ENCODE data around the gene PRH1.

PRH1 gene

DNA sequence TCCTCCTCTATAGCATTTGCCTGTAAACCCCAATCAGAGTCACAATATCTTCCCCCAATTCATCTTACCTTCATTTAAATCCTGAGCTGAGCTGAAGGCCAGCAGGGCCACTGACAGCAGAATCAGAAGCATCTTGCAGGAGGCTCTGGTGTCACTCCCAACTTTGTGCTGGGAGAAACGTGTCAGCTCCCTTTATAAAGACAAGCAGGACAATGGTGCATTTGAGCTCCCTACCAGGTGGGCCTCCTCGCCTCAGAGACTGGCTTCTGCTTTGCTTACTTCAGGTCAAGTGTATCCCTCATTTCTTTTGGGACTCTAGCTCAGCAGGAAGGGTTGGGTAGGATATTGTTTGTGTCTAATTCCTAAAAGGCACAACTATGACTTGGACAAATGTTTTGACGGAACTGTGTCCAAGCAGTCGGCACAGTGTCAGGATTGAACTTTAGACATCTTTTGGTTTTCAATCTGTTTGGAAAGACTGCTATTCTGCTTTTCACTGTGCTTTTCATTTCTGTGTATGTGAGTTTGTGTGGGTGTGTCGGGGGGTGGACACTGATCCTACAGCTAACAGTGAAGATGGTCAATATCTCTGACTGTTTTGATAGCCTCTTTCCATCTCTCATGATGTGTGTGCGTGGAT, at the start of gene PRH1:
Gene PRH1, minus strand, starts transcription at position 170 of the 640 bp plus-strand sequence. Its CDS starts 38 bp downstream, at position 132.
- DNase-seq (ENCODE audit: low read depth in 3 of 3, low spot score in 1 of 3) = no peak

DNA sequence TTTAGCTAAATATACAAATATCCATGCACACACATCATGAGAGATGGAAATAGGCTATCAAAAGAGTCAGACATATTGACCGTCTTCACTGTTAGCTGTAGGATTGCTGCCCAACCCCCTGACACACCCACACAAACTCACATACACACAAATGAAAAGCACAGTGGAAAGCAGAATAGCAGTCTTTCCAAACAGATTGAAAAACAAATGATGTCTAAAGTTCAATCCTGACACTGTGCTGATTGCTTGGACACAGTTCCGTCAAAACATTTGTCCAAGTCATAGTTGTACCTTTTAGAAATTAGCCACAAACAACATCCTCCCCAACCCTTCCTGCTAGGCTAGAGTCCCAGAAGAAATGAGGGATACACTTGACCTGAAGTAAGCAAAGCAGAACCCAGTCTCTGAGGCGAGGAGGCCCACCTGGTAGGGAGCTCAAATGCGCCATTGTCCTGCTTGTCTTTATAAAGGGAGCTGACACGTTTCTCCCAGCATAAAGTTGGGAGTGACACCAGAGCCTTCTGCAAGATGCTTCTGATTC, 44.8 kb upstream of the PRH1 start, which contains the start of gene PRH2:
Gene PRH2, plus strand, starts transcription at position 491 of the 541 bp plus-strand sequence. Its CDS starts 38 bp downstream, at position 529.
- DNase-seq (ENCODE audit: low read depth in 3 of 3, low spot score in 1 of 3) = no peak

DNA sequence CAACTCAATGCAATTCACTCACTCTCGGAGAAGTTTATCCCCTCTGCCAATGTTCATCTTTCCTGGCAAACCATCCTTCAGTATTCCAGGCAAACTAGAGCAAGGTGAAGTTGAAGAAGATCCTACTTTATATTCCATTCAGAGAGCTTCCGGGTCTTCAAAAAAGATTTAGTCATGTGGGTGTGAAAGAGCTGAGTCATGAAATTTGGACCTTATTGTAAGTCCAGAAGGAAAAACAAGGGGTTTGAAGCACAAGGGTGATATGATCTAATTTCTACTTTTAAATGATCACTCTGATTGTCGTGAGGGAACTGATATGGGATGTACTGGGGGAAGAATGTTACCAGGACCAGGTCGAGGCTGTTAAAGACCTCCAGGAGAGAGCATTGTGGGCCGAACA, 42.2 kb upstream of the PRH1 start:
- no peak for DNase-seq (ENCODE audit: low read depth in 3 of 3, low spot score in 1 of 3)

DNA sequence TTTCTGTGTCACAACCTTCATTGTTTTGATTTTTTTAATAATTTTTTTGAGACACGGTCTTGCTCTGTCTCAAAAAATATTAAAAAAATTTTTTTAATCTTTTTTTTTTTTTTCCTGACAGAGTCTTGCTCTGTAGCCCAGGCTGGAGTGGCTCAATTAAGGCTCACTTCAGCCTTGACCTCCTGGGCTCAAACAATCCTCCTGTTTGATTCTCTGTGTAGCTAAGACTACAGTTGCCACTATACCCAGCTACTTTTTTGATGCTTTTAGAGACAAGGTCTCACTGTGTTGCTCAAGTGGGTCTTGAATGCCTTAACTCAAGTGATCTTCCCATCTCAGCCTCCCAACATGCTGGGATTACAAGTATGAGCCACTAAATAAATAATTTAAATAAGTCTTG, 35.8 kb upstream of the PRH1 start:
- DNase-seq (ENCODE audit: low read depth in 3 of 3, low spot score in 1 of 3) = no peak

DNA sequence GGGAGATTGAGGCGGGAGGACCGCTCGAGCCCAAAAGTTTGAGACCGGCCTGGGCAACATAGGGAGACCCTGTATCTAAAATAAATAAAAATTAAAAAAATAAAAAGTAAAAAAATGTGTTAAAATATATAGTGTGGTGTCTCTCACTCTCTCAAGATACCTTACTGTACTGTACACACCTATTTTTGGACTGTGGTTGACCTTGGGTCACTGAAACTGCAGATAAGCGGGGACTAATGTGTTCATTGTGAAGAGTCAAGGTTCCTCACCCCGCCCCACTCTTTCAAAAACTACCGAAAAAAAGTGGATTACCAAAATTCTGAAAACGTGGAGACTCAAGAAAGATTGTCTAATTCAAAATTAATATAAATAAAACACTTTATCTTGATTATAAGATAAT, 26.3 kb upstream of the PRH1 start:
- no peak for DNase-seq (ENCODE audit: low read depth in 3 of 3, low spot score in 1 of 3)

DNA sequence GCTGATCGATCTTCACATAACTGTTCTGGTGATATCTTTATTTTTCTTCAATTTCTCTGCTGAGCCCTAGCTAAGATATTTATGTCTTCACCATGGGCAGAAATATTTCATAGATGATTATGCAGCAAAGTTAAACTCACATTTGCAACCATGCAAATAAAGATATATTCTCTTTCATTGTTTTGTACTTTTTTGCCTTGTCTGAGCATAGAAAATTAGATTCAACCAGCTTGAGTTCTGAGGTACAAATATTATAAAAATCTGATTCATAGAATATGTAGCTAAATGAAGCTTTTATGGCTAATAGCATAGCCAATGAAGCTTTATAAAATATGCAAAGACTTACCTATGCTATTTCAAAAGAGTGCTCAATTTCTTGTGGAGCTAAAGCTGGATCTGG, 25.4 kb upstream of the PRH1 start, which contains the start of gene TAS2R13:
Gene TAS2R13, minus strand, starts transcription at position 101 of the 400 bp plus-strand sequence. CDS start 264 bp downstream, outside the sequence.
- DNase-seq (ENCODE audit: low read depth in 3 of 3, low spot score in 1 of 3) = no peak

DNA sequence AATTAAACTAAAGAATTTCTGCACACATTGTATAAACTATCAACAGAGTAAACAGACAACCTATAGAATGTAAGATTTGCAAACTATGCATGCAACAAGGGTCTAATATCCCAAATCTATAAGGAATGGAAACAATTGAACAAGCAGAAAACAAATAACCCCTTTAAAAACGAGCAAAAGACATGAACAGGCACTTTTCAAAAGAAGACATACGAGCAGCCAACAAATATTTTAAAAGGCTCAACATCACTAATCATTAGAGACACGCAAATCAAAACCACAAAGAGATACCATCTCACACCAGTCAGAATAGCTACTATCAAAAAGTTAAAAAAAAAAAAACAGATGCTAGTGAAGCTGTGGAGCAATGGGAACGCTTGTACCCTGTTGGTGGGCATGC, 20.6 kb upstream of the PRH1 start:
- DNase-seq (ENCODE audit: low read depth in 3 of 3, low spot score in 1 of 3) = no peak

DNA sequence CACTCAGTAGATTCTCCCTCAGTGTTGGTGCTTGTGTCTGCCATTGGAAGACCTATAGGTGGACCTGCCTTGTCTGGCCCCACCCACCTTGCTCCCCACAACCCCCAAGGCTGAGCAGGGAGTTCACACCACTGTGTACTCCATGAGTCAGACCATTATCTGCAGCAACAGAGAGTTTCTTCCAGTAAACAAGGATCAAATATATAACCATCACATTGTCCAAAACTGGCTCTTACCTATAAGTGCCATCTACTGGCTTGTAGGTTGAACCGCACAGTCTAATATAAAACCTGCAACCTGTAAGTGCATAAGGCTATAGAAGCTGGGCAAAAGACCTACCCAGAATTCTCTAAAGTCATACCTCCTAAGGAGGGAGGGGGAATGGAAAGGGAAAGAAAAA, 17.4 kb upstream of the PRH1 start:
- no peak for DNase-seq (ENCODE audit: low read depth in 3 of 3, low spot score in 1 of 3)

DNA sequence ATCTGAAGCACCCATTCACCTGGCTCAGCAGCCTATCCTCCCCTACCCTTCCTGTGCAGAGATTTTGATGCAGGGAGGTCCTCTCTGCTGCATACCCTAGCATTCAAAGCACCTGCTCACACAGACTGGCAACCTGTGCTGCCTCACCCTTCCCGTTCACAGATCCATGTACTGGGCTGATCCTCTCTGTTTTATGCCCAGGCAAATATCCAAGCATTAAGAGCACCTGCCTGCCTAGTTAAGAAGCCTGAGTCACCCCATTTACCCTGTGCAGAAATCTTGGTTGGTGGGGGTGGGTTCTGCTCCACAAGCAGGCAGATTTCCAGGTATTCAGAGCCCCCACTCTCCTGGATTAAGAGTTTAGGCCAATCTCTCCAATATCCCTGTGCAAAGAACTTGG, 16.9 kb upstream of the PRH1 start:
- DNase-seq (ENCODE audit: low read depth in 3 of 3, low spot score in 1 of 3) = no peak

DNA sequence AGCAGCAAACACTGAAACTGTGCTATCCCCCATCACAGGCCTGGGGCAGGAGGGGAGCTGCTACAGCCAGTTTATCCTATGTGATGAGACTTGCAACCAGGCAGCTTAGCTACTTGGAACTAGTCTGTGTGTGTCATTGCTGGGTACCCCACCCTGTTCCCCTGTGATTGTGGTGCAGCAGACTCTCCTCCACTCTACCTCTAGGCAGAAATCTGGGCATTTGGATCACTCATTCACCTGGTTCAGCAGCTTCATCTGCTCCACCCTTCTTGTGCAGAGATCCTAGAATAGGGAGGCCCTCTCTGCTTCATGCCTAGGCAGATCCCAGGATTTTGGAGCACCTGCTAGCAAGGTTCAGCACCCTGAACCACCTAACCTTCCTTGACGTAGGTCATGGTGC, 16.5 kb upstream of the PRH1 start:
- no peak for DNase-seq (ENCODE audit: low read depth in 3 of 3, low spot score in 1 of 3)

DNA sequence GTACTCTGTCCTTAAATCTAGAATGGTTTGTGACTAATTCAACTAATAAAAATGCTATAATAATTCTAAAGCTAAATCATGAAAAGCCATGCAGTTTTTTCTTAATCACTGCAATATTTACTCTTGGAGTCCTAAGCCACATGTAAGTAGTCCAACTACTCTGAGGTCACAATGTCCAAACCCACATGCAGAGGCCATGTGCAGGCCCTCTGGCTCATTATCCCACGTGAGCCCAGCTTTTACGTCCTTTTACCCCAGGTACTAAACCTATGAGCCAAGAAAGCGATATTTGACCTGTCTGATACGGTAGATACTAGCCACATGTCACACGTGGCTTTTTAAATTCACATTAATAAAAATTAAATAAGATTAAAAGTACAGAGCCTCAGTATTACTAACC, 12.8 kb upstream of the PRH1 start:
- no peak for DNase-seq (ENCODE audit: low read depth in 3 of 3, low spot score in 1 of 3)

DNA sequence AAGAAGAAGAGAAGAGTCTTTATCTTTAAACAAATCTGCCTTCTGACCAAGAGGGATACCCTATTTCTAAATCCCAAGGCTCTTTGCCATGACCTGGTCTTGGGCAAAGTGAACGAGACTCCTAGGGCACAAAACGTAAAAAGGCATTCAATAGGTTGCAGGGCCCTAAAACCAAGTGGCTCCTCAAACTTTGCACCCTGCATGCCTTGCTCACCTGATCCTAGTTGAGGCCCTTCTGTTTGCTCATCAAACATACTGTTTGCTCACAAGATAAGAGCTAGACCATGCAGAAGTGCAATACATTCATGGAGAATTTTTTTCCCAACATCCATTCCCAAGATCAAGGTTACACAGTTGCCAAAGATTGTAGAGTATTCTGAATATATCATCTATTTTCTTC, 7.9 kb upstream of the PRH1 start:
- no peak for DNase-seq (ENCODE audit: low read depth in 3 of 3, low spot score in 1 of 3)

DNA sequence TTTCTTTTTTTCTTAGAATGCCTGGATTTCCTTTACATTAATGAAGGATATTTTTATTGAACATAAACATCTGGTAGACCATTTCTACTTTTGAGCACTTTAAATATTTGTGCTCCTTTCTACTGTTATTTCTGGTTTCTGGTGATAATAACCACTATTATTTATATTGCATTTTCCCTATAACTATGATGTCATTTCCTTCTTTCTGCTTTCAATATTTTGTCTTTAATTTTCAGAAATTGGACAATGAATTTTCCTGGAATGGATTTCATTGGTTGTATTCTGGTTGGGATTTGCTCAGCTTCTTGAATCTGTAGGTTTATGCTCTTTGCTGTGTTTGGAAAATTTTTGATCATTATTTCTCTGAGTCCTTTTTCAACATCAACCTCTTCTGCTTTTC, 5.2 kb upstream of the PRH1 start:
- no peak for DNase-seq (ENCODE audit: low read depth in 3 of 3, low spot score in 1 of 3)

DNA sequence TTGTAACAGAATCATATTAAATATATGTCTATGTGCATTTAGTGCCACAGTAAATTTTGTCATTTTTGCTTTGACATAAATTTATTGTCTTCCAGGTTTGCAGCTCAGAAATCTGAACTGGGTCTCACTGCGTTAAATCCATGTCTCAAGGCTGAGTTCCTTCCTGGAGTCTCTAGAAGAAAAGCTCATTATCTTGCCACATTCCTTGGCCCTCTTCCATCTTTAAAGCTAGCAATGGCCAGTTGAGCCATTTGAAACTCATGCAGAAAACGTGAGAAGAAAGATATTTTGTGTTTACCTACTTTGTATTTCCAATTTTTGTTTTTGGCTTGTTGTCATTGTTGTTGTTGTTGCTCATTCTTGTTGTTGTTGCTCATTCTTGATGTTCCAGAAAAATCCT, 10.7 kb downstream of the PRH1 start:
- no peak for DNase-seq (ENCODE audit: low read depth in 3 of 3, low spot score in 1 of 3)

DNA sequence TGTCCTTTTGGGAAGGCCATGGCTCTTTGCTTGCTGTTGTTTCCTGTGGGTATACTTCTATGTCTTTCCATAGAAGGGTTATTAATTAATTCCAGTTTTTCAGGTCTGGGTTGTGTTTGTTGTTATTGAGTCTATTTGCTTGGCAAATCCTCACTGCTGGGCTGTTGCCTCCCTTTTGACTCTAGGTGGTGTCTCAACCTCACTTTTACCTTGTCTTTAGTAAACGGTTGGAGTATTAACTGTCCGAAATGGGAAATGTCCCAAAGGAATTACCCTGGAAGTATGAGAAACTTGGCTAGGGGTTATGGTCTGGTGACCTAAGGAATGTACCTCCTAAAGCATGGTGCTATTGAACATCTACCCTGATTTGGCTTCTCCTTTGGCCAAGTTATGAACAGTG, 16.7 kb downstream of the PRH1 start:
- no peak for DNase-seq (ENCODE audit: low read depth in 3 of 3, low spot score in 1 of 3)

DNA sequence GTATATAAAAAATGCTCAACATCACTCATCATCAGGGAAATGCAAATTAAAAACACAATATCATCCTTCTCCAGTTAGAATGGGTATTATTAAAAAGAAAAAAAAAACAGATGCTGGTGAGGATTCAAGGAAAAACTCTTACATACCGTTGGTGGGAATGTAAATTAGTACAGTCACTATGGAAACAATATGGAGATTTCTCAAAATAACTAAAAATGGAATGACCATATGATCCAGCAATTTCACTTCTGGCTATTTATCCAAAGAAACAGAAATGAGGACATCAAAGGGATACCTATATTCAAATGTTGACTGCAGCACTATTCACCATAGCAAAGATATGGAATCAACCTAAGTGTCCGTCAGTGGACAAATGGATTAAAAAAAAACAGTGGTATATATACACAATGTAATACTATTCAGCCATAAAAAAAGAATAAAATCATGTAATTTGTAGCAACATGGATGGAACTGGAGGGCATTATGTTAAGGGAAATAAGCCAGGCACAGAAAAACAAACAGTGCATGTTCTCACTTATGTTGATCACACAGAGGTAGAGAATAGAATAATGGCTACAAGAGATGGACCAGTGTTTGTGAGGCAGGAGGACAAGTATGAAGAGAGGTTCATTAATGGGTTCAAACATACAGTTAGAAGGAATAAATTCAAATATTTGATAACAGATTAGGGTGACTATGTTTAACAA, 20.4 kb downstream of the PRH1 start:
- DNase-seq (ENCODE audit: low read depth in 3 of 3, low spot score in 1 of 3) = no peak

DNA sequence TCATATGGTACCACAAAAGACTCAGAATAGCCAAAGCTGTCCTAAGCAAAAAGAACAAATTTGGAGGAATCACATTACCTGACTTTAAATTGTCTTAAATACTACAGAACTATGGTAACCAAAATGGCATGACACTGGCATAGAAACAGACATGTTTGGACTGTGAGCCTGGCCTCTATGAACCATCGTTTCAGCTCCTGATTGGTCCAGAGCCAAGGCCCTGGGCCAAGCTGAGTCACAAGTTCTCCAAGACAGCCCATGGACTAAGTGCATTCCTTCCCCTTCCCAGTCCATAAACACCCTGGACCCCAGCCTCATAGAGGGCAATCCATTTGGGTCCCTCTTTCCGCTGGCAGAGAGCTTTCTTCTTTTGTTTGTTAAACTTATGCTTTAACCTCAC, 22.7 kb downstream of the PRH1 start:
- DNase-seq (ENCODE audit: low read depth in 3 of 3, low spot score in 1 of 3) = no peak

DNA sequence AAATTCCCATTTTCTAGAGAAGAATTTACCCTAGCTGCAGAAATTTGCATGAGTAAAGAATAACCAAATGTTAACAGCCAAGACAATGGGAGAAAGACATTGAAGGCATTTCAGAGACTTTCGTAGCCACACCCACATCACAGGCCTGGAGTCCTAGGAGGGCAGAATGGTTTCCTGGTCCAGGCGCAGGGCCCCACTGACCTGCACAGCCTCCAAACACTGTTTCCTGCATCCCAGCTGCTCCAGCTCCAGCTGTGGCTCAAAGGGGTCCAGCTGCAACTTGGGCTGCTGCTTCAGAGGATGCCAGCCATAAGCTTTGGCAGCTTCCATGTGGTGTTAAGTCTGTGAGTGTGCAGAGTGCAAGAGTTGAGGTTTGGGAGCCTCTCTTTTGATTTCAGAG, 28.2 kb downstream of the PRH1 start:
- no peak for DNase-seq (ENCODE audit: low read depth in 3 of 3, low spot score in 1 of 3)

DNA sequence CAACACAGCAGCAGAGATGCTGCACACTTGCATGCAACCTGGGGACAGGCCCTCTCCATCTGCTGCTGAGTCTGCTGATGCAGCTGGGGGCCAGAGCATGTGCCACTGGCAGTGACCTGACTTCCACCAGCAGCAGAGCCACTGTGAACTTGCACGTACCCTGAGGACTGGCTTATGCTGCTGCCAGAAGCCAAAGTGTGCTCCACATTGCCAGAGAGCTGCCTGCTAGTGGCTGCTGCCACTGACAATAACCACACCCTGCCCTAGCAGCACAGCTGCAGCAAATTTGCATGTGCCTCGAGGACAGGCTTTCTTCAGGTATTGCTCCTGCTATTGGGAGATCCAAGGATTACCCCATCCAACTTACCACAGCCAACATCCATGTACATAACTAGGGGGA, 30.3 kb downstream of the PRH1 start:
- DNase-seq (ENCODE audit: low read depth in 3 of 3, low spot score in 1 of 3) = no peak

DNA sequence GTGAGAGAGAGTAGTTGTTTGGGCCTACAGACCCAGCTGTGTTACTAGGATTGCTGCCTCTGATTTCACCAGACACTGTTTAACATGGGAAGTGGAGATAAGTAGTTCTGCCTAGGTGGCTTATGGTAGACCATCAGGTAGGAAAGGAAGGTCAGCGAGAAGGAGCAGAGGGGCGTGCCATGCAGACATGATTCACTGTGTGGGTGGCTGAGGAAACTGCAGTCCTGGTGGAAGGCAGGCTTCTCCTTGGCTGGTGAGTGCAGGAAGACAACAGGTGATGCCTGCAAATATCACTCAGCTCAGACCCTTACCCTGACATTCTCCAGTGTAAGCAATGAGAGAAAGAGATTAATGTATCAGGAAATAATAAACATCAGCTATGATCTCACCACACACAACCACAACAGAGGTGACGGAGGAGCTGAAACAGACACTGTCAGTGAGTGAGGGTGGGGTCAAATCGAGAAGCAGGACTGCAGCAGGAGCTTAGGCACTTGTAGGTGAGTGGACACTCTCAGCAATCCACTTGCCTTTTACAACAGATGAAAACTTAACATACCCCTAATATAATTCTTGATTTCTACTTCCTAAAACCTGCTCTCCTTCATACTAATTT, 32.7 kb downstream of the PRH1 start:
- no peak for DNase-seq (ENCODE audit: low read depth in 3 of 3, low spot score in 1 of 3)

DNA sequence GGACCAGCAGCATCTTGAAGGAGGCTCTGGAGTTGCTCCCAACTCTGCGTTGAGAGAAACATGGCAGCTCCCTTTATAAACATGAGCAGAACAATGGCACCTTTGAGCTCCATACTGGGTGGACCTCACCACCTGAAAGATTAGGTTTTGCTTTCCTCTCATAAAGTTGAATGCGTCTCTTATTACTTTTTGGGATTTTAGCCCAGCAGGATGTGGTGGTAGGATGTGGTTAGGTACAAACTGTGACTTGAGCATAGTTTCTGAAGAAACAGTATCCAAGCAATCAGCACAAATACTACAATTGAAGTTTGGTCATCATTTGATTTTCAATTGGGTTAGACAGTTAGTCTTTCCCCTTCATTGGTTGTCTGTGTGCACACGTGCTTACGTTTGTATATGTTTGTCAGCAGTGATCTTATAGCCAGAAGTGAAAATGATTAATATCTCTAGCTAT, 34.6 kb downstream of the PRH1 start, which contains the start of gene PRR4:
Gene PRR4, minus strand, starts transcription at position 51 of the 454 bp plus-strand sequence. Its CDS starts 38 bp downstream, at position 13.
- DNase-seq (ENCODE audit: low read depth in 3 of 3, low spot score in 1 of 3) = no peak

DNA sequence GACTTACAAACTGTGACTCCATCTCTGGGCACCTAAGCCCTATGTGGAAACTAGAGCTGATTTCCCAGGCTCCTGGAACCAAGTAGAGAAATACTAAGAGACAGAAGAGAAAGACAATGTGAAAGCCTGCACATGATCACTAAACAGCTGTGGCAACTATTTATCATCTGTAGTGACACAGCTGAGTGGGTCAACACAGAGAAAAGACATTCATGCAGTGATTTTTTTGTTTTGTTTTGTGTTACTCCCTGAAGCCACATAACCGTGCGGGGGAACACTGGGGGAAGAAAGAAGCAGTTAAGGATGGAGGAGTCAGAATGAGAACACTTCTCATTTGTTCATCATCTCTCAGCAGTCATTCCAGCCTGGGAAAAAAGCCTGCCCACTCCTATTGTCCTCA, 36.3 kb downstream of the PRH1 start:
- no peak for DNase-seq (ENCODE audit: low read depth in 3 of 3, low spot score in 1 of 3)

Data from stimulated activated CD4-positive, alpha-beta T cell treated with anti-CD3 and anti-CD28 coated beads, TNF-alpha, amount 100 ng/mL, for 1 hour (primary cell).